Measurements from ENCODE around the gene FUT7.

- TF ChIP-seq POLR2AphosphoS5 (IDR thresholded peaks at IDR 0.05; ENCODE audit: low read depth, low read length) (no peak), POLR2A (IDR thresholded peaks at IDR 0.05; ENCODE audit: low read depth, low read length) (no peak)
Observed at GRCh38 chr9:137068539-137069507, 36.9 kb upstream of the FUT7 start.

Data from GM12891 (cell line).